GM23338 (cell line): ENCODE data around the gene CD28. TPM values are rescaled to one million over a fixed set of nuclear protein-coding genes. Genes with fewer than 3 reads are reported as not detected.

Source experiments
- ATAC-seq: fragments of 200-7000 bp; cut with Tn5 transposase; 3 replicates; pipeline ENCODE4 v1.9.1; 2020
- DNase-seq: peaks from one replicate; pipeline ENCODE4 v3.0.0-alpha.2; 2015; ENCODE audit warnings: low spot score
- H2AFZ ChIP-seq: fragments of 200-600 bp; sonication (generic); 2 replicates; pipeline ENCODE4 v1.8.0; 2016; ENCODE audit warnings: antibody characterized with exemption, mild to moderate bottlenecking, moderate library complexity
- H3F3A ChIP-seq: fragments of 200-600 bp; sonication (generic); replicated peaks from 2 replicates; pipeline ENCODE4 v1.8.0; 2017; ENCODE audit warnings: antibody characterized with exemption, mixed run types, low read depth
- H3K27ac ChIP-seq: fragments of 200-600 bp; sonication (generic); 2 replicates; pipeline ENCODE4 v1.6.1; 2016; ENCODE audit warnings: low read depth
- H3K27me3 ChIP-seq: fragments of 200-600 bp; sonication (generic); 2 replicates; pipeline ENCODE4 v1.8.0; 2016; ENCODE audit warnings: mild to moderate bottlenecking, mixed run types, moderate library complexity; ENCODE audit not compliant: insufficient read depth
- H3K36me3 ChIP-seq: fragments of 200-600 bp; sonication (generic); 2 replicates; pipeline ENCODE4 v1.8.0; 2016; ENCODE audit warnings: mild to moderate bottlenecking; ENCODE audit not compliant: insufficient read depth
- H3K4me1 ChIP-seq: fragments of 200-600 bp; sonication (generic); 2 replicates; pipeline ENCODE4 v1.8.0; 2016; ENCODE audit warnings: mild to moderate bottlenecking, moderate library complexity; ENCODE audit not compliant: insufficient read depth
- H3K4me2 ChIP-seq: fragments of 200-600 bp; sonication (generic); 2 replicates; pipeline ENCODE4 v1.7.1; 2017; ENCODE audit warnings: mixed run types
- H3K4me3 ChIP-seq: fragments of 200-600 bp; sonication (generic); 2 replicates; pipeline ENCODE4 v1.6.1; 2016; ENCODE audit warnings: mixed run types
- H3K79me2 ChIP-seq: fragments of 200-600 bp; sonication (generic); replicated peaks from 2 replicates; pipeline ENCODE4 v1.8.0; 2017; ENCODE audit warnings: mild to moderate bottlenecking; ENCODE audit not compliant: insufficient read depth
- H3K9me2 ChIP-seq: fragments of 200-600 bp; sonication (generic); 2 replicates; pipeline ENCODE4 v1.8.0; 2017; ENCODE audit not compliant: insufficient read depth
- H4K20me1 ChIP-seq: fragments of 200-600 bp; sonication (generic); replicated peaks from 2 replicates; pipeline ENCODE4 v1.8.0; 2017; ENCODE audit warnings: mild to moderate bottlenecking; ENCODE audit not compliant: insufficient read depth
- H3K27ac Mint-ChIP-seq: 2 replicates; pipeline ENCODE4 v1.8.0; 2020; ENCODE audit warnings: inconsistent platforms, mild to moderate bottlenecking, moderate library complexity, mixed read lengths
- H3K27me3 Mint-ChIP-seq: 3 replicates; pipeline ENCODE4 v1.8.0; 2022; ENCODE audit warnings: low read depth, mild to moderate bottlenecking, moderate library complexity, mixed read lengths, inconsistent platforms; ENCODE audit not compliant: insufficient read depth, poor library complexity
- H3K36me3 Mint-ChIP-seq: 3 replicates; pipeline ENCODE4 v1.8.0; 2021; ENCODE audit warnings: low read depth, mild to moderate bottlenecking, inconsistent platforms, moderate library complexity, mixed read lengths
- H3K4me1 Mint-ChIP-seq: 3 replicates; pipeline ENCODE4 v1.8.0; 2020; ENCODE audit warnings: mild to moderate bottlenecking, inconsistent platforms, mixed read lengths
- H3K4me3 Mint-ChIP-seq: 3 replicates; pipeline ENCODE4 v1.8.0; 2021; ENCODE audit warnings: moderate library complexity, mild to moderate bottlenecking, inconsistent platforms, mixed read lengths
- H3K9me3 Mint-ChIP-seq: 3 replicates; pipeline ENCODE4 v1.8.0; 2020; ENCODE audit warnings: moderate library complexity, mild to moderate bottlenecking, inconsistent platforms, mixed read lengths
- CTCF ChIP-seq, 2 experiments: fragments of 200-600 bp in 1 of 2; sonication (generic) in 1 of 2; conservative IDR thresholded peaks; 2 replicates each; pipeline versions ENCODE4 v1.5.1 to v1.6.1; 2016 to 2017; ENCODE audit warnings: antibody characterized with exemption in 2 of 2, low read depth in 2 of 2, mild to moderate bottlenecking in 2 of 2, moderate library complexity in 1 of 2
- EZH2 ChIP-seq: fragments of 200-600 bp; sonication (generic); IDR thresholded peaks from one replicate; pipeline ENCODE4 v1.8.0; 2017; ENCODE audit warnings: antibody characterized with exemption, mild to moderate bottlenecking, low read depth; ENCODE audit not compliant: unreplicated experiment
- EZH2phosphoT487 ChIP-seq: fragments of 200-600 bp; sonication (generic); IDR thresholded peaks from one replicate; pipeline ENCODE4 v1.8.1; 2018; ENCODE audit warnings: antibody characterized with exemption; ENCODE audit not compliant: unreplicated experiment
- JUNB ChIP-seq: IDR thresholded peaks from one replicate; pipeline ENCODE4 v1.6.1; 2016; ENCODE audit warnings: antibody characterized with exemption; ENCODE audit not compliant: unreplicated experiment
- NANOG ChIP-seq: IDR thresholded peaks from 2 replicates; pipeline ENCODE4 v1.6.1; 2016; ENCODE audit warnings: antibody characterized with exemption, borderline replicate concordance
- POLR2AphosphoS5 ChIP-seq: IDR thresholded peaks from 2 replicates; pipeline ENCODE4 v1.6.1; 2016; ENCODE audit warnings: antibody characterized with exemption, low read depth
- STAT1 ChIP-seq: IDR thresholded peaks from one replicate; pipeline ENCODE4 v1.6.1; 2016; ENCODE audit warnings: antibody characterized with exemption; ENCODE audit not compliant: unreplicated experiment
- ZNF114 ChIP-seq: fragments of 250-450 bp; sonication (Bioruptor Pico); IDR thresholded peaks from 2 replicates; pipeline ENCODE4 v1.5.0; 2020; ENCODE audit warnings: mild to moderate bottlenecking, moderate library complexity
- ZNF331 ChIP-seq: fragments of 250-450 bp; sonication (Bioruptor Pico); IDR thresholded peaks from 2 replicates; pipeline ENCODE4 v1.5.0; 2020; ENCODE audit warnings: low read depth, mild to moderate bottlenecking, moderate library complexity
- ZNF462 ChIP-seq: fragments of 250-450 bp; sonication (Bioruptor Pico); IDR thresholded peaks from 2 replicates; pipeline ENCODE4 v1.5.0; 2020; ENCODE audit warnings: mild to moderate bottlenecking, moderate library complexity
- polyA plus RNA-seq: library from polyadenylated mRNA; unstranded; fragments of >200 nt; fragmentation: Nextera tagmentation; extraction: Ambion mirVana; gene quantifications from 2 replicates; pipeline ENCODE4 v1.2.1, GENCODE V29; 2016
- total RNA-seq: library from RNA; depleted of rRNA; stranded (reverse); fragments of >200 nt; shearing (Covaris generic); gene quantifications from 2 replicates; pipeline ENCODE4 v1.2.3, GENCODE V29; 2014
- TF ChIP-seq, protein P1 (sequence below): IDR thresholded peaks from 2 replicates; pipeline ENCODE4 v1.6.1; 2016; ENCODE audit warnings: antibody characterized with exemption

The CD28 gene
- total and polyA plus RNA-seq, 2 experiments from 2014 or later = not detected

DNA sequence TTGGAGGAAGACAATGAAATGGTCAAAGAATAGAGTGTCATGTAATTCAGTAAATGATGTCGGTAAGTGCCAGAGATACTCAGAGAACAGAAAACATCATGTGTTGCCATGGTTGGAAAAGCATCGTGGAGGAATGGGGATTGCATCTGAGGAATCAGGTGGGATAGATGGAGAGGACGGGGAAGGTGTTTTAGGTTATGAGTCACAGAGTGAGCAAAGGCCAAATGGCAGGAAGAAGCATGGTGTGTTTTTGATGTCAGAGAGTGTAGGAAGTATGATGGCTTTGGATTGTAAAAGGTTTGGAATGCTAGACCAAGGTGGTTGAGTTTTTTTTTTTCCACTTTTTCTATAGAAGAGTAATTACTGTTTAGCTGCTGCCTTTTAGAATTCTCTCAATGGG is 27.5 kb upstream of the CD28 start (continued):
- no peak for TF ChIP-seq JUNB
- TF ChIP-seq CTCF (conservative IDR thresholded peaks at IDR 0.05; ENCODE audit: low read depth in 2 of 2) = no peak
- TF ChIP-seq, protein P1, sequence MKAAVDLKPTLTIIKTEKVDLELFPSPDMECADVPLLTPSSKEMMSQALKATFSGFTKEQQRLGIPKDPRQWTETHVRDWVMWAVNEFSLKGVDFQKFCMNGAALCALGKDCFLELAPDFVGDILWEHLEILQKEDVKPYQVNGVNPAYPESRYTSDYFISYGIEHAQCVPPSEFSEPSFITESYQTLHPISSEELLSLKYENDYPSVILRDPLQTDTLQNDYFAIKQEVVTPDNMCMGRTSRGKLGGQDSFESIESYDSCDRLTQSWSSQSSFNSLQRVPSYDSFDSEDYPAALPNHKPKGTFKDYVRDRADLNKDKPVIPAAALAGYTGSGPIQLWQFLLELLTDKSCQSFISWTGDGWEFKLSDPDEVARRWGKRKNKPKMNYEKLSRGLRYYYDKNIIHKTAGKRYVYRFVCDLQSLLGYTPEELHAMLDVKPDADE = no peak
- no peak for TF ChIP-seq EZH2phosphoT487
- TF ChIP-seq ZNF331 (CRISPR knock-in tag) = no peak
- TF ChIP-seq ZNF114 (CRISPR knock-in tag) = no peak

DNA sequence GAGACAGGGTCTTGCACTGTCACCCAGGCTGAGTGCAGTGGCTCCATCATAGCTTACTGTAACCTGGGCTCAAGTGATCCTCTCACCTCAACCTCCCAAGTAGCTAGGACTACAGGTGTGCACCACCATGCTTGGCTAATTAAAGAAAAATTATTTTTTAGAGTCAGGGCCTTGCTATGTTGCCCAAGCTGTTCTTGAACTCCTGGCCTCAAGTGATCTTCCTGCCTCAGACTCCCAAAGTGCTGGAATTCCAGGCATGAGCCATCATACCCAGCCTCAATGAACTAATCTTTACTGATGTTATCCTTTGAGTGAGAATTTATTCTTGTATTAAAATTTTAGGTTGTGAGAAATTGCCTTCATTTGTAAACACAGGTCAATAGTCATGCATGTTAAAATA is 27.0 kb upstream of the CD28 start:
- no peak for ATAC-seq
- Mint-ChIP-seq H3K36me3 (no peaks in the 10 kb centered on the region), H3K27me3 (peaks cover 3% of the 10 kb centered on the region), H3K9me3 (no peaks in the 10 kb centered on the region), H3K4me1 (no peaks in the 10 kb centered on the region), H3K27ac (no peak overlapping the region), H3K4me3 (no peak overlapping the region)
- no peak overlapping the region for H3K4me3 ChIP-seq
- no peaks in the 10 kb centered on the region for H3K27me3 ChIP-seq
- DNase-seq = no peak
- H3K27ac ChIP-seq = no peak overlapping the region
- no peaks in the 10 kb centered on the region for H3F3A ChIP-seq
- H3K9me2 ChIP-seq = peaks cover 3% of the 10 kb centered on the region; the same call in 1 of the 2 replicates
- H2AFZ ChIP-seq = no peak overlapping the region
- H4K20me1 ChIP-seq = no peaks in the 10 kb centered on the region
- no peaks in the 10 kb centered on the region for H3K36me3 ChIP-seq
- no peak overlapping the region for H3K4me2 ChIP-seq
- no peaks in the 10 kb centered on the region for H3K79me2 ChIP-seq
- no peaks in the 10 kb centered on the region for H3K4me1 ChIP-seq
- TF ChIP-seq JUNB (no peak), ZNF114 (CRISPR knock-in tag) (no peak), POLR2AphosphoS5 (no peak), ZNF462 (CRISPR knock-in tag) (no peak), EZH2 (no peak), ZNF331 (CRISPR knock-in tag) (no peak), CTCF (conservative IDR thresholded peaks at IDR 0.05; ENCODE audit: low read depth in 2 of 2) (no peak), EZH2phosphoT487 (no peak), STAT1 (no peak), NANOG (no peak)
- TF ChIP-seq, protein P1 = no peak
